ENCODE data around the gene UST.

GRCh38 chr6:148789948-148790347 is 43.1 kb downstream of the UST start:
- TF ChIP-seq, protein P1, sequence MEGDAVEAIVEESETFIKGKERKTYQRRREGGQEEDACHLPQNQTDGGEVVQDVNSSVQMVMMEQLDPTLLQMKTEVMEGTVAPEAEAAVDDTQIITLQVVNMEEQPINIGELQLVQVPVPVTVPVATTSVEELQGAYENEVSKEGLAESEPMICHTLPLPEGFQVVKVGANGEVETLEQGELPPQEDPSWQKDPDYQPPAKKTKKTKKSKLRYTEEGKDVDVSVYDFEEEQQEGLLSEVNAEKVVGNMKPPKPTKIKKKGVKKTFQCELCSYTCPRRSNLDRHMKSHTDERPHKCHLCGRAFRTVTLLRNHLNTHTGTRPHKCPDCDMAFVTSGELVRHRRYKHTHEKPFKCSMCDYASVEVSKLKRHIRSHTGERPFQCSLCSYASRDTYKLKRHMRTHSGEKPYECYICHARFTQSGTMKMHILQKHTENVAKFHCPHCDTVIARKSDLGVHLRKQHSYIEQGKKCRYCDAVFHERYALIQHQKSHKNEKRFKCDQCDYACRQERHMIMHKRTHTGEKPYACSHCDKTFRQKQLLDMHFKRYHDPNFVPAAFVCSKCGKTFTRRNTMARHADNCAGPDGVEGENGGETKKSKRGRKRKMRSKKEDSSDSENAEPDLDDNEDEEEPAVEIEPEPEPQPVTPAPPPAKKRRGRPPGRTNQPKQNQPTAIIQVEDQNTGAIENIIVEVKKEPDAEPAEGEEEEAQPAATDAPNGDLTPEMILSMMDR (IDR thresholded peaks at IDR 0.05) = no peak
- no peak for TF ChIP-seq POLR2A (IDR thresholded peaks at IDR 0.05)
